Neural cell (in vitro differentiated cells): ENCODE data around the gene KIF6. TPM values are rescaled to one million over a fixed set of nuclear protein-coding genes. Genes with fewer than 3 reads are reported as not detected.

ENCODE experiments used
- H2AFZ ChIP-seq: fragments of 200-600, 300-800 bp; sonication (generic), shearing (Covaris generic); 2 replicates; pipeline ENCODE4 v1.6.0; 2014; ENCODE audit warnings: low read depth, mild to moderate bottlenecking, antibody characterized with exemption, low read length, moderate library complexity
- H3F3A ChIP-seq: fragments of 200-600 bp; shearing (Covaris generic); 2 replicates; pipeline ENCODE4 v1.6.1; 2016; ENCODE audit warnings: mild to moderate bottlenecking, moderate library complexity, mixed read lengths, antibody characterized with exemption, low read length; ENCODE audit not compliant: insufficient read depth, poor library complexity, severe bottlenecking
- H3K27ac ChIP-seq: fragments of 200-600, 300-800 bp; sonication (generic), shearing (Covaris generic); 2 replicates; pipeline ENCODE4 v1.5.1; 2014; ENCODE audit warnings: mild to moderate bottlenecking, low read length, moderate library complexity
- H3K27me3 ChIP-seq: fragments of 300-800, 200-600 bp; sonication (generic), shearing (Covaris generic); 2 replicates; pipeline ENCODE4 v1.6.0; 2014; ENCODE audit warnings: mild to moderate bottlenecking, low read depth, low read length, moderate library complexity; ENCODE audit not compliant: insufficient read depth
- H3K36me3 ChIP-seq: fragments of 300-800, 200-600 bp; sonication (generic), shearing (Covaris generic); 2 replicates; pipeline ENCODE4 v1.5.1; 2014; ENCODE audit warnings: mild to moderate bottlenecking, antibody characterized with exemption, low read length, moderate library complexity; ENCODE audit not compliant: insufficient read depth
- H3K4me2 ChIP-seq: fragments of 300-800, 200-600 bp; sonication (generic), shearing (Covaris generic); 2 replicates; pipeline ENCODE4 v1.6.0; 2014; ENCODE audit warnings: mild to moderate bottlenecking, low read length
- H3K4me3 ChIP-seq: fragments of 300-800, 200-600 bp; sonication (generic), shearing (Covaris generic); 2 replicates; pipeline ENCODE4 v1.5.1; 2014; ENCODE audit warnings: mild to moderate bottlenecking, low read length, moderate library complexity
- H3K79me2 ChIP-seq: fragments of 200-600 bp; shearing (Covaris generic); replicated peaks from 2 replicates; pipeline ENCODE4 v1.6.0; 2014; ENCODE audit warnings: mild to moderate bottlenecking, low read length, moderate library complexity; ENCODE audit not compliant: insufficient read depth
- H3K9ac ChIP-seq: fragments of 300-800, 200-600 bp; sonication (generic), shearing (Covaris generic); 2 replicates; pipeline ENCODE4 v1.6.1; 2016; ENCODE audit warnings: mild to moderate bottlenecking, low read length, mixed read lengths
- H3K9me2 ChIP-seq: fragments of 200-600 bp; shearing (Covaris generic); 2 replicates; pipeline ENCODE4 v1.6.1; 2016; ENCODE audit warnings: mild to moderate bottlenecking, low read length, mixed read lengths; ENCODE audit not compliant: insufficient read depth
- H3K9me3 ChIP-seq: fragments of 200-600, 300-800 bp; sonication (generic), shearing (Covaris generic); 2 replicates; pipeline ENCODE4 v1.6.1; 2016; ENCODE audit warnings: mild to moderate bottlenecking, mixed run types, low read length, moderate library complexity, mixed read lengths
- H4K20me1 ChIP-seq: fragments of 200-600 bp; shearing (Covaris generic); 2 replicates; pipeline ENCODE4 v1.6.1; 2016; ENCODE audit warnings: mild to moderate bottlenecking, mixed run types; ENCODE audit not compliant: insufficient read depth
- CTCF ChIP-seq: fragments of 450-650 bp; IDR thresholded peaks from 2 replicates; pipeline ENCODE4 v1.5.1; 2014; ENCODE audit warnings: antibody characterized with exemption, mild to moderate bottlenecking, moderate library complexity; ENCODE audit not compliant: poor library complexity, severe bottlenecking
- EP300 ChIP-seq: fragments of 450-650 bp; conservative IDR thresholded peaks from 2 replicates; pipeline ENCODE4 v1.6.1; 2014; ENCODE audit warnings: antibody characterized with exemption, mild to moderate bottlenecking, moderate library complexity; ENCODE audit not compliant: poor library complexity, severe bottlenecking
- EZH2 ChIP-seq: fragments of 200-600, 300-800 bp; shearing (Covaris generic), sonication (generic); IDR thresholded peaks from 2 replicates; pipeline ENCODE4 v1.6.1; 2014; ENCODE audit warnings: antibody characterized with exemption, low read length, borderline replicate concordance, mild to moderate bottlenecking; ENCODE audit not compliant: insufficient read depth, poor library complexity, severe bottlenecking
- MXI1 ChIP-seq: fragments of 450-650 bp; conservative IDR thresholded peaks from 2 replicates; pipeline ENCODE4 v1.6.1; 2014; ENCODE audit warnings: antibody characterized with exemption, mild to moderate bottlenecking; ENCODE audit not compliant: poor library complexity, severe bottlenecking
- POLR2AphosphoS5 ChIP-seq: IDR thresholded peaks from 2 replicates; pipeline ENCODE4 v1.6.1; 2012
- RAD21 ChIP-seq: fragments of 450-650 bp; conservative IDR thresholded peaks from 2 replicates; pipeline ENCODE4 v1.6.1; 2014; ENCODE audit warnings: antibody characterized with exemption, mild to moderate bottlenecking, moderate library complexity
- REST ChIP-seq: IDR thresholded peaks from 2 replicates; pipeline ENCODE4 v1.6.1; 2012; ENCODE audit warnings: borderline replicate concordance
- SMC3 ChIP-seq: fragments of 450-650 bp; conservative IDR thresholded peaks from 2 replicates; pipeline ENCODE4 v1.6.1; 2014; ENCODE audit warnings: antibody characterized with exemption, mild to moderate bottlenecking, moderate library complexity; ENCODE audit not compliant: poor library complexity
- TAF1 ChIP-seq: IDR thresholded peaks from 2 replicates; pipeline ENCODE4 v1.6.1; 2012; ENCODE audit warnings: low read depth
- polyA plus RNA-seq: library from polyadenylated mRNA; depleted of rRNA; stranded (reverse); fragments of >200 nt; gene quantifications from 2 replicates; pipeline ENCODE4 v1.2.3, GENCODE V29; 2014

KIF6 gene
- polyA plus RNA-seq, 1 donor from 2014 or later, result 2.1 TPM

GRCh38 chr6:39420300-39421265 is 304.6 kb downstream of the KIF6 start:
- Histone ChIP-seq H3K4me3 (no peak overlapping the region), H3F3A (no peaks in the 10 kb centered on the region), H3K9ac (no peak overlapping the region), H3K27me3 (no peaks in the 10 kb centered on the region), H3K79me2 (no peaks in the 10 kb centered on the region), H3K27ac (no peak overlapping the region), H3K9me2 (no peaks in the 10 kb centered on the region), H3K9me3 (no peaks in the 10 kb centered on the region), H3K36me3 (no peaks in the 10 kb centered on the region), H4K20me1 (no peaks in the 10 kb centered on the region), H3K4me2 (no peak overlapping the region), H2AFZ (no peak overlapping the region)
- TF ChIP-seq REST (no peak), CTCF (no peak), SMC3 (no peak), TAF1 (no peak), MXI1 (no peak), EP300 (no peak), RAD21 (no peak), EZH2 (no peak), POLR2AphosphoS5 (no peak)

GRCh38 chr6:39419607-39420006 is 305.6 kb downstream of the KIF6 start:
- Histone ChIP-seq H3K4me3 (no peak overlapping the region), H3K36me3 (no peaks in the 10 kb centered on the region), H2AFZ (no peak overlapping the region), H4K20me1 (no peaks in the 10 kb centered on the region), H3K9ac (no peak overlapping the region), H3K9me2 (no peaks in the 10 kb centered on the region), H3K27ac (no peak overlapping the region), H3K9me3 (no peaks in the 10 kb centered on the region), H3K79me2 (no peaks in the 10 kb centered on the region), H3K27me3 (no peaks in the 10 kb centered on the region), H3F3A (no peaks in the 10 kb centered on the region), H3K4me2 (no peak overlapping the region)
- TF ChIP-seq CTCF (no peak), SMC3 (no peak), MXI1 (no peak), REST (no peak), EP300 (no peak), POLR2AphosphoS5 (no peak), EZH2 (no peak), TAF1 (no peak), RAD21 (no peak)
